Smooth muscle cell (in vitro differentiated cells): ENCODE measurements around the gene FGFRL1. TPM values are rescaled to one million over a fixed set of nuclear protein-coding genes. Genes with fewer than 3 reads are reported as not detected.
A peak's percentile ranks its signal among the peaks of the same experiment; 100 is the strongest.

ENCODE experiments used
- DNase-seq: peaks from one replicate; lab custom pipeline; 2025; ENCODE audit not compliant: unreplicated experiment; lab: John Stamatoyannopoulos, UW
- H2AFZ ChIP-seq: fragments of 200-600 bp; sonication (generic); 2 replicates; pipeline ENCODE4 v1.6.0; 2016; ENCODE audit warnings: antibody characterized with exemption, low read depth, mild to moderate bottlenecking
- H3F3A ChIP-seq: fragments of 200-600 bp; sonication (generic); 2 replicates; pipeline ENCODE4 v1.6.0; 2017; ENCODE audit warnings: antibody characterized with exemption, low read depth
- H3K27ac ChIP-seq: fragments of 200-600 bp; sonication (generic); 2 replicates; pipeline ENCODE4 v1.5.1; 2016; ENCODE audit warnings: low read depth, mild to moderate bottlenecking
- H3K27me3 ChIP-seq: fragments of 200-600 bp; sonication (generic); 2 replicates; pipeline ENCODE4 v1.6.1; 2016; ENCODE audit warnings: low read depth, mild to moderate bottlenecking
- H3K36me3 ChIP-seq: fragments of 200-600 bp; sonication (generic); 2 replicates; pipeline ENCODE4 v1.5.1; 2016; ENCODE audit warnings: low read depth
- H3K4me1 ChIP-seq: fragments of 200-600 bp; sonication (generic); 2 replicates; pipeline ENCODE4 v1.5.1; 2016; ENCODE audit warnings: low read depth
- H3K4me2 ChIP-seq: fragments of 200-600 bp; sonication (generic); 2 replicates; pipeline ENCODE4 v1.6.0; 2016; ENCODE audit warnings: mild to moderate bottlenecking
- H3K4me3 ChIP-seq: fragments of 200-600 bp; sonication (generic); 2 replicates; pipeline ENCODE4 v1.5.1; 2016; ENCODE audit warnings: mild to moderate bottlenecking
- H3K79me2 ChIP-seq: fragments of 200-600 bp; sonication (generic); 2 replicates; pipeline ENCODE4 v1.6.0; 2016; ENCODE audit warnings: low read depth, mild to moderate bottlenecking
- H3K9ac ChIP-seq: fragments of 200-600 bp; sonication (generic); 2 replicates; pipeline ENCODE4 v1.6.0; 2016; ENCODE audit warnings: low read depth
- H3K9me3 ChIP-seq: fragments of 200-600 bp; sonication (generic); replicated peaks from 2 replicates; pipeline ENCODE4 v1.5.1; 2016; ENCODE audit warnings: low read depth
- H4K20me1 ChIP-seq: fragments of 200-600 bp; sonication (generic); 2 replicates; pipeline ENCODE4 v1.6.0; 2016; ENCODE audit warnings: low read depth
- WGBS: methylation state at CpG from one replicate; pipeline ENCODE4 v1.1.7; 2016; ENCODE audit warnings: low lambda C conversion rate; 5-methylcytosine and 5-hydroxymethylcytosine counted together
- polyA plus RNA-seq: library from polyadenylated mRNA; unstranded; fragments of >200 nt; fragmentation: Nextera tagmentation; extraction: Ambion mirVana; gene quantifications from 2 replicates; pipeline ENCODE4 v1.2.1, GENCODE V29; 2016
- total RNA-seq: library from RNA; depleted of rRNA; stranded (reverse); fragments of >200 nt; gene quantifications from 2 replicates; pipeline ENCODE4 v1.2.3, GENCODE V29; 2014
- TF ChIP-seq, protein P1 (sequence below): fragments of 200-600 bp; sonication (generic); IDR thresholded peaks from 2 replicates; pipeline ENCODE4 v1.5.1; 2017; ENCODE audit warnings: borderline replicate concordance, mild to moderate bottlenecking, antibody characterized with exemption; ENCODE audit not compliant: insufficient read depth, poor library complexity, severe bottlenecking

Gene FGFRL1
- total RNA-seq (11.7 and 16.1 TPM in 2 replicates), polyA plus RNA-seq (29.6 and 30.7 TPM in 2 replicates)

DNA sequence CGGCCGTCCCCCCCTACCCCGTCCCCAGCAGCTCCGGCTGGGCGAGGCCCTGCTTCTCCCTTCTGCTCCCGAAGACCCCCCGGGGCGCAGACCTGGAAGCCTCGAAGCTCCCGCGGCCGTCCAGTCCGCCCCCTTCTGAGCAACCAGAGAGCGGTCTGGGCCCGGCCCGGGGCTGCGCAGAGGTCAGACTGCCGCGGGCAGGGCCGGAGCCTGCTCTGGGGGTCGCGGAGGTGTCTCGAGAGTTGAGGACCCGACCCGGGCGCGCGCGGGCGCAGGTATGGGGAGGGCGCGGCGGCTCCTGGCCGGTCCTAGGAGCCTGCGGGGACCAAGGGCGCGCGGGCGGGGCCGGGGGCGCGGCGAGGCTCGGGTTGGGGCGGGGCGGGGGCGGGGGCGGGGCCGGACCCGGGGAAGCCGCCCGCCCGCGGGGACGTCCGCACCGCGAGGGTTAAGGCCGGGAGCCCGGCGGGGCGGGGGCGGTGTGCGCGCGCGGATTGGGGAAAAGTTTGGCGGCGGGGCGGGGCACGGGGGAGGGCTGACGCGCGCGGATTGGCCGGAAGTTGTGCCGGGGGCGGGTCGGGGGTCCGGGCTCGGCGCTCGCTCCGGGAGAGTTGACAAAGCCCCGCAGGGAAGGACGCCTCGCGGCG lies at the start of gene FGFRL1:
TSS of gene FGFRL1 (plus strand) at position 605 of the 644 bp plus-strand sequence. CDS start 860 bp downstream, outside the sequence.
- peaks cover 40% of the 10 kb centered on the region for H4K20me1 ChIP-seq
- no peak within 1 kb of the TSS for H3K9ac ChIP-seq
- DNase-seq: peak; percentile 85
- WGBS: under 1% methylated on average over 32 of the region's 89 CpGs
- peaks cover 31% of the 10 kb centered on the region for H3K27me3 ChIP-seq
- H3K4me1 ChIP-seq: peaks cover 12% of the 10 kb centered on the region
- peak within 1 kb of the TSS; percentile 65 for H3K27ac ChIP-seq
- no peaks in the 10 kb centered on the region for H3K9me3 ChIP-seq
- H3K36me3 ChIP-seq: no peaks in the 10 kb centered on the region
- H3F3A ChIP-seq: peaks cover 9% of the 10 kb centered on the region
- TF ChIP-seq, protein P1, sequence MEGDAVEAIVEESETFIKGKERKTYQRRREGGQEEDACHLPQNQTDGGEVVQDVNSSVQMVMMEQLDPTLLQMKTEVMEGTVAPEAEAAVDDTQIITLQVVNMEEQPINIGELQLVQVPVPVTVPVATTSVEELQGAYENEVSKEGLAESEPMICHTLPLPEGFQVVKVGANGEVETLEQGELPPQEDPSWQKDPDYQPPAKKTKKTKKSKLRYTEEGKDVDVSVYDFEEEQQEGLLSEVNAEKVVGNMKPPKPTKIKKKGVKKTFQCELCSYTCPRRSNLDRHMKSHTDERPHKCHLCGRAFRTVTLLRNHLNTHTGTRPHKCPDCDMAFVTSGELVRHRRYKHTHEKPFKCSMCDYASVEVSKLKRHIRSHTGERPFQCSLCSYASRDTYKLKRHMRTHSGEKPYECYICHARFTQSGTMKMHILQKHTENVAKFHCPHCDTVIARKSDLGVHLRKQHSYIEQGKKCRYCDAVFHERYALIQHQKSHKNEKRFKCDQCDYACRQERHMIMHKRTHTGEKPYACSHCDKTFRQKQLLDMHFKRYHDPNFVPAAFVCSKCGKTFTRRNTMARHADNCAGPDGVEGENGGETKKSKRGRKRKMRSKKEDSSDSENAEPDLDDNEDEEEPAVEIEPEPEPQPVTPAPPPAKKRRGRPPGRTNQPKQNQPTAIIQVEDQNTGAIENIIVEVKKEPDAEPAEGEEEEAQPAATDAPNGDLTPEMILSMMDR: no peak
- peak within 1 kb of the TSS; percentile 75 for H2AFZ ChIP-seq
- no peaks in the 10 kb centered on the region for H3K79me2 ChIP-seq
- peak within 1 kb of the TSS; percentile 57 for H3K4me3 ChIP-seq
- H3K4me2 ChIP-seq: peak within 1 kb of the TSS; percentile 91

DNA sequence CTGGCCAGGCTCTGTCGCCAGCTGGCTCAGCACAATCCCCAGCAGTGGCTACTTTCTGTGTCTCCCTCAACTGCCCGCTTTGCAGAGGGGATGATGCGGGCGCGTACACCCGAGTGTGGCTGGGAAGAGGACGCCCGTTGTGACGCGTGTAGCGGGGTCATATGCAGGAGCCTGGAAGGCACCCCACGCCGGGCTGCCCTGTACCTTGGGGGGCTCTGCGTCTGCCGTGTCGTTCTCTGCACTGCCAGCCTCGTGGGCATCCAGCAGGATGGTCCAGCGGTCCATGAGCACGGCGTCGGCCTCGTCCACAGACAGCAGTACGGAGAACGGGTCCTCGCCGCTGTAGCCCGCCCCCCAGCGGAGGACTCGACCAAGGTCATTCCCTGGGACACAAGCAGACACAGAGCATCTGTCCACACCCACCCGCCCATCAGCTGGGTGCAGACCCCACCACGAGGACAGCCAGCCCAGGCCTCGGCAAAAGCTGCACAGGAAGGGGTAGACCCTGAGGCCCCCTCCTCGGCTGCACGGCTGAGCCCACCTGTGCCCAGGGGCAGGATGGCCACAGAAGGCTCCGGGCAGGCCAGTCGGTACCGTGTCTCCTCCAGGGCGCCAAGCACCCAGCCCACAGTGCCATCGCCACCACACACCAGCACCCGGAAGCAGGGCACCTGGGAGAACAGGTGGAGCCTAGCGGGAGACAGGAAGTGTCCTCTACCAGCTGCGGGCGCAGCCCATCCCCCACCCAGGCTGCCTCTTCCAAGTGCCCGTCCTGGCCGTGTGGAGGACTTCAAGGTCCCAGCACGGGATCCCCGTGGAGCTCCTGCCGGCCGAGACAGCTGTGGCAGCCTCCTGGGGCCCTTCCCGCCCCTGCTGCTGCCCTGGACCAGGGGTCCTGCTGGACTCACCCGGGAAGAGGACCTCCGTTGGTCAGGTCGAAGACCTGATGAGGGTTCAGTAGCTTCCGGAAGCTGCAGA lies 48.9 kb upstream of the FGFRL1 start:
- Histone ChIP-seq H3K27ac (no peak overlapping the region), H3K9me3 (no peaks in the 10 kb centered on the region), H3K36me3 (no peaks in the 10 kb centered on the region), H4K20me1 (no peaks in the 10 kb centered on the region), H3K9ac (no peak overlapping the region), H3K4me3 (no peak overlapping the region), H3F3A (no peaks in the 10 kb centered on the region), H3K79me2 (no peaks in the 10 kb centered on the region), H3K4me1 (no peaks in the 10 kb centered on the region), H2AFZ (no peak overlapping the region), H3K4me2 (no peak overlapping the region), H3K27me3 (no peaks in the 10 kb centered on the region)
- no peak for DNase-seq
- 96% methylated on average over 50 of the region's 54 CpGs for WGBS
- TF ChIP-seq, protein P1: no peak

GRCh38 chr4:963276-964225 lies 47.9 kb upstream of the FGFRL1 start:
- H2AFZ ChIP-seq: no peak overlapping the region
- H3F3A ChIP-seq: no peaks in the 10 kb centered on the region
- no peaks in the 10 kb centered on the region for H3K36me3 ChIP-seq
- H3K79me2 ChIP-seq: no peaks in the 10 kb centered on the region
- TF ChIP-seq, protein P1: no peak
- WGBS: 96% methylated on average over 37 of the region's 39 CpGs
- no peaks in the 10 kb centered on the region for H3K4me1 ChIP-seq
- no peak overlapping the region for H3K4me2 ChIP-seq
- H3K27ac ChIP-seq: no peak overlapping the region
- no peak for DNase-seq
- H4K20me1 ChIP-seq: peaks cover 3% of the 10 kb centered on the region
- no peak overlapping the region for H3K9ac ChIP-seq
- no peaks in the 10 kb centered on the region for H3K9me3 ChIP-seq
- peaks cover 3% of the 10 kb centered on the region for H3K27me3 ChIP-seq
- H3K4me3 ChIP-seq: no peak overlapping the region
